GM21619 (cell line): ENCODE measurements around the gene SCGB1D1.

Source experiments
- ATAC-seq: cut with Tn5 transposase; IDR thresholded peaks from one replicate; pipeline ENCODE4 v1.9.1; 2021; ENCODE audit not compliant: unreplicated experiment

SCGB1D1 gene

DNA sequence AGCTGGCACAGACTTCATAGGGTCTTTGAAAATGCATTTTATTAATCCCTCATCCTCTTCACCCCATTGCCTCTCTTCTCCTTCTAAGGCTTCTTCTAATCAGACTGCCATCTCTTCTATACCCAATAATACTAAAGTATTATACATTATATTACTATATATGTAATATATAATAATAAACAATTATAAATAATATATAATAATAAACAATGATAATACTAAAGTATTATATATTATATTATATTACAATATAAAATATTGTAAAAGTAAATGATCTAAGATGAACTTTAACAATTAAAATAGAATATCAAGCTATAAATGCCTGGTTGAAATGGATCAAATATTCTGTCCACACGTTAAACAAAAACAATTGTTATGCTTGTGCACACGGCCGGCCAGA lies 31.5 kb downstream of the SCGB1D1 start:
- ATAC-seq = no peak

- ATAC-seq = no peak
These were observed 33.1 kb downstream of the SCGB1D1 start for GRCh38 chr11:62223095-62223494.

DNA sequence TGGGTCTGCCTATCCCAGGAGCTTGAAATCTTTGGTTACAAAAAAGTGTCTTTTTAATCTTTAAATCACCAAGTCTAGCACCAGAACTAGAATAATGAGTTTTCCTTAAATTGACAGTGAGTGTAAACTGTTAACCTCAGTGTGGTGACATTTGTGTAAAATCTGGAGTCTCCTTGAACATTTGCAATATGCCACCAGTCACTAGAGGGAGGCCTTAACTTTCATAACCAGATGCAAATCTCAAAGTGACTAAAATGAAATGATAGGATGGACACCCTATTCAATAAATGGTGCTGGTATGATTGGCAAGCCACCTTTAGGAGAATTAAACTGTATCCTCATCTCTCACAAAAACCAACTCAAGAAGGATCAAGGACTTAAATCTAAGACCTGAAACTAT lies 43.7 kb downstream of the SCGB1D1 start:
- no peak for ATAC-seq

GRCh38 chr11:62236187-62236586 lies 46.2 kb downstream of the SCGB1D1 start:
- no peak for ATAC-seq

DNA sequence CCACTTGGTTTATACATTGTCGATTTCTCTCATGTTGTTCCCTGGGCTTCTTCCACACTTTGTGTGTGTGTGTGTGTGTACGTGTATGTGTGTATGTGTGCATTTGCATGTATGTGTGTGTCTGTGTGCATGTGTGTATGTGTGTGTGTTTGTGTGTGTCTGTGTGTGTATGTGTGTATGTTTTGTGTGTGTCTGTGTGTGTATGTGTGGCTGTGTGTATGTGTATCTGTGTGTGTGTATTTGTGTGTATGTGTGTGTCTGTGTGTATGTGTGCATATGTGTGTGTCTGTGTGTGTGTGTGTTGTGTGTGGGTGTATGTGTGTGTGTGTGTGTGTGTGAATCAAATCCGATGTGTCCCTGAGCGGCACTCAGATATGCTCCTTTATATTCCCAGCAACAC lies 47.5 kb downstream of the SCGB1D1 start:
- no peak for ATAC-seq

- ATAC-seq = no peak
These were observed 48.1 kb downstream of the SCGB1D1 start for GRCh38 chr11:62238151-62238550.

DNA sequence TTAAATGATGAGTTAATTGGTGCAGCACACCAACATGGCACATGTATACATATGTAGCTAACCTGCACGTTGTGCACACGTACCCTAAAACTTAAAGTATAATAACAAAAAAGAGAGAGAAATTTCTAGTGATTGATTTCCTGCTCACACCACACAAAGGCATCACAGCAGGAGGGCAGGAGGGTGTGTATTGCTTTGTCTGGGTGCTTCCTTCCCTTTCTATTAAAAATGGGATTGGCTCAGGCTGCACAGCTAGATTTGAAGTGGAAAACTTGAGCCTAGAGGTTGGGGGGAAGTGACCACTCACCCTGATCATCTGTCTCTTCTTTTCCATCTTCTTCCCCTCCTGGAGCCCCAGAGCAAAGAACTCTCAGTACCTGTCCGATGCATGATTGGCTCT lies 51.1 kb downstream of the SCGB1D1 start:
- no peak for ATAC-seq

DNA sequence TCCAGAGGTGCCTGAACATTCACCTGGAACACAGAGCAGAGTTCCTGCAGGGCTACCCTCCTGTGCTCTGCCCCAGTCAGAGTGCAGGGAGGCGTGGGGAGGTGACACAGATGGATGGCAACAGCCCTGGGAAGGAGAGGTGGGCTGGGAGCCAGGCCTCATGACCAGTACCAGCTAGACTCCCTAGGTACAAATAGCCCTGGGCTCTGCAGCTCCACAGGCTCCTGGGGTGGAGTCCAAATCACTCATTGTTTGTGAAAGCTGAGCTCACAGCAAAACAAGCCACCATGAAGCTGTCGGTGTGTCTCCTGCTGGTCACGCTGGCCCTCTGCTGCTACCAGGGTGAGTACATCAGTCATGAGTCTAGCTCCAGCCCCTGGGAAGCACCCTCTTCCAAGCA lies 52.0 kb downstream of the SCGB1D1 start, which contains the start of gene SCGB1D2:
TSS of gene SCGB1D2 (plus strand) at position 219 of the 400 bp plus-strand sequence. CDS start at position 288, 69 bp downstream.
- ATAC-seq = no peak
